ENCODE results near the gene MAST4.

The MAST4 gene

DNA sequence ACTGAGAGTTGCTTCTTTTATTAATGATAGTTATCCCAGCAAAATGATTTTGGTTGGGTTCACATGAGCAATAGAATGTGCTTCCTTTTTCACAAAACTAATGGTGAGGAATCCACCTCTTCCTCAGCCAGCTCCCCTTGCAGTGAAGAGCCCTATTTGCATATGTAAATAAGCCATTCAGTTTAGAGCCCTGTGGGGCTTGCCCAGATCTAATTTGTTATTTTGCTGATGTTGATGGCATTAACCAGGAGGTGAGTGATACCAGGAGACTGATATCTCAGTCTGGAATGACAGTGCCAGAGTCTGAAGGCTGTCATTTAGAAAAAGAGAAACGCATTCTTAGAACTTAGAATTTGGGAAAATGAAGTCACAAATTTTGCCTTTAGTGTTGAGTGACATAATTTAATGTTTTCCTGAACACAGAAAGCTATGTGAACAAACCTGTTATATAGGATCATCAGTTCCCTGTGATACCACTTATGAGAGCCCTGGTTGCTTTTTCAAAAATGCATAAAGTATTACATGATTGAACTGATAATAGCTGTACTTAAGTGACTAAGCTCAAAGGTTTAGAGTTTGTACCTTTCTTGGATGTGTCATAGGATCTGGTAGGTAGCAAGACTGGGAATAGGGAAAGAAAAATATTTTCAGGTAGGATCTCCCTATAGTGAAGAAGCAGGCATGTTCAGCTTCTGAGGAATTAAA is 271.6 kb downstream of the MAST4 start:
- ATAC-seq (no peak), DNase-seq (no peak)
- H3K27me3 Mint-ChIP-seq = peaks cover 18% of the 10 kb centered on the region
- no peaks in the 10 kb centered on the region for H3K36me3 Mint-ChIP-seq (ENCODE audit: low read depth)
- H3K9me3 Mint-ChIP-seq = no peaks in the 10 kb centered on the region
- no peaks in the 10 kb centered on the region for H3K4me1 Mint-ChIP-seq
- H3K27ac Mint-ChIP-seq = no peak overlapping the region
- no peak overlapping the region for H3K4me3 Mint-ChIP-seq

DNA sequence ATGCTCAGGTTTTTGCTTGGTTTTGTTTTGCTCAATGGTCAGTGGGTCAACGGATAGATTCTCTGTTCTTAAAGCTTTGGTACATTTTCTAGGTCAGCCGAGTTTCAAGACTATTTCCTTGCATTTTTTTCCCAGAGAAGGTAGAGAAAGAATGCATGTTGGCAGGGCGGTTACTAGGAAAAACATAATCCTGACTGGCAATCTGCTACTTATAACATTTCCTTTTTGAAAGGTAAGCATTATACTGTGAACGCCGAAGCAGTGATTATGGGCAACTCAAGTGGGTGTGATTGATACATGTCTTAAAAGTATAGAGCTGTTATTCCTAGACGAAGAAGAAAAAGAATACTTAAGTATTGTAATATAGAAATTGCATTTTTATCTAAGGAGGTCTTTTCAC is 273.2 kb downstream of the MAST4 start:
- H3K36me3 Mint-ChIP-seq (ENCODE audit: low read depth) = no peaks in the 10 kb centered on the region
- H3K27me3 Mint-ChIP-seq = peaks cover 8% of the 10 kb centered on the region
- no peaks in the 10 kb centered on the region for H3K9me3 Mint-ChIP-seq
- DNase-seq (no peak), ATAC-seq (no peak)
- H3K4me3 Mint-ChIP-seq = no peak overlapping the region
- no peaks in the 10 kb centered on the region for H3K4me1 Mint-ChIP-seq
- H3K27ac Mint-ChIP-seq = no peak overlapping the region

DNA sequence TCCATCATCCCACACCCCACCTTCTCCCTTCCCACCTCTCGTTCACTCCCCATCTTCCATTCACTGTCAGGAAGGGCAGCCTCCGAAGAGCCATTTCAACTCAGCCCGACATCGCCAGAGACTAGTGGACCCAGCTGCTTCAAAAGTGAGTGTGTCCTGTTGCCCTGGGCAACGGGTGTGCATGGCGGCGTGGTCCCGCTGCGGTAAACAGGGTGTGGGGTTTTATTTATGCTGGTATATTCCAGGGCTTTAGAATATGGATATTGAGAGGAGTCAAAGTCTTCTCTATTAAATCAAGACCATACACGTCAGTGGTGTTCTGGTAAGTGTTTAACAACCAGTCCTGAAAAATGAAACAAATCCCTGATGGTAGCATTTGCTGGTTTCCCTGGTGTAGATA is 274.5 kb downstream of the MAST4 start:
- ATAC-seq (no peak), DNase-seq (no peak)
- H3K36me3 Mint-ChIP-seq (ENCODE audit: low read depth) = no peaks in the 10 kb centered on the region
- no peaks in the 10 kb centered on the region for H3K9me3 Mint-ChIP-seq
- no peaks in the 10 kb centered on the region for H3K4me1 Mint-ChIP-seq
- H3K27me3 Mint-ChIP-seq = peaks cover 3% of the 10 kb centered on the region
- H3K27ac Mint-ChIP-seq = no peak overlapping the region
- H3K4me3 Mint-ChIP-seq = no peak overlapping the region

DNA sequence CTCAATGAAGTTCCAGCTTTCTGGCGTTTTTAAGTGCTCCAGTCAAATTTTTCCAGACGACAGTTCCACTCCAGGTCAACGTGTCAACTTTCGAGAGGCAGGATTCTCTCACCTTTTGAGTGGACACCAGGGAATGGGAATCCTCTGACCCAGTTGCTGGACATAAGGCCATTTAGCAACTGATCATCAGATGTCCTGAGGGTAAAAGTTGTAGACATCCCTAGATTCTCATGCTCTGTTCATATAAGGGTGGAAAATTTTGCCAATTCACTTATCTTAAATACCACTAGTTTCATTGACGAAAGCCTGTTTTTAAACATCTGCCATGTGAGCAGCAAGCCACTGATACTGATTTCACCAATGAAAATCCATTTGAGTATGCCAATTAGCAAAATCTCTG is 275.5 kb downstream of the MAST4 start:
- no peaks in the 10 kb centered on the region for H3K4me1 Mint-ChIP-seq
- no peaks in the 10 kb centered on the region for H3K9me3 Mint-ChIP-seq
- H3K27me3 Mint-ChIP-seq = peaks cover 3% of the 10 kb centered on the region
- no peaks in the 10 kb centered on the region for H3K36me3 Mint-ChIP-seq (ENCODE audit: low read depth)
- H3K4me3 Mint-ChIP-seq = no peak overlapping the region
- no peak overlapping the region for H3K27ac Mint-ChIP-seq
- ATAC-seq (no peak), DNase-seq (no peak)

DNA sequence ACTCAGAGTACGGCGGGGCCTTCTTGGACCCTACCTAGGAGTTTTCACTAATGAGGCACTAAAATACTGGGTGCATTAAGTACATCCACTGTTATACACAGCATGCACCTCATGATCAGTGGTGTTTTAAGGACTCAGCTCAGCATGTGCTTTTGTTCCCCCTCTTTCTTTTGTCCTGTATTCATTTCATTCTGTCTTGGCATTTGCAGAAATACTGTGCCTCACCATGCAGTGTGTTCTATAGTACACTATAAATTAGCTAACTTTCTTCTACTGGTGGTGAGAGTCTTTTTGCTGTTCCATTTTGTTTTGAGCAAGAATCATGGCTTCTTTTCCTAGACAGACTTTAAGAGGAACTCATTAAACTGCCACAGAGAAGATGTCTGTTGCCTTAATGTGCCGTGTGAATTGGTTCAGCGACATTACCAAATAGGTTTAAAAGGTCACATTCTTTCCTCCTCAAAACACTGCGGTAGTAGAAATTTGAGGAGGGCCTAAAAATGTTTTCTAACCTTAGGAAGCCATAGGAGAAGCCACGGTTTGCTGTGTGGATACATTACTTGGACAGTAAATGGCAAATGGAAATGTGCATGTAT is 276.6 kb downstream of the MAST4 start:
- H3K4me3 Mint-ChIP-seq = no peak overlapping the region
- ATAC-seq (no peak), DNase-seq (no peak)
- peaks cover 3% of the 10 kb centered on the region for H3K27me3 Mint-ChIP-seq
- no peak overlapping the region for H3K27ac Mint-ChIP-seq
- no peaks in the 10 kb centered on the region for H3K9me3 Mint-ChIP-seq
- H3K36me3 Mint-ChIP-seq (ENCODE audit: low read depth) = no peaks in the 10 kb centered on the region
- peaks cover 2% of the 10 kb centered on the region for H3K4me1 Mint-ChIP-seq

DNA sequence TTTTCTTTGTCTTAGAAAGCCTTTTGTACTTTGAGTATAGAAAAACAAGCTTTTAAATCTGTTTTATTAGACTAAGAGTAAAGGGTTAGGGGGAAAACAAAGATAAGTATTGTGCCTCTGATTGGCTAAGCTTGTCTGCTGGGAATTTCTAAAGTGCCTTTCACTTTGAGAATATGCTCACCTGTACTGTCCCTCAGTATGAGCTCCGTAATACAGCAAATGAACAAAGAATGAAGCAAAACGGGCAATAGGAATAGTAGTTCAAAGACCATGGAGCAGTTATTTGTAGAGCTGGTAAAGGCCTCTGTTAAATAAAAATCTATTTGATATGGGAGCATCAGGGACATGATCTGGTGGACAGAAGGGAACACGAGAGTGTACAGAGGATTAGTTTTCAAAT is 277.8 kb downstream of the MAST4 start:
- DNase-seq (no peak), ATAC-seq (no peak)
- Mint-ChIP-seq H3K9me3 (no peaks in the 10 kb centered on the region), H3K36me3 (ENCODE audit: low read depth) (no peaks in the 10 kb centered on the region), H3K27ac (no peak overlapping the region), H3K4me1 (peaks cover 2% of the 10 kb centered on the region), H3K27me3 (peaks cover 3% of the 10 kb centered on the region), H3K4me3 (no peak overlapping the region)

DNA sequence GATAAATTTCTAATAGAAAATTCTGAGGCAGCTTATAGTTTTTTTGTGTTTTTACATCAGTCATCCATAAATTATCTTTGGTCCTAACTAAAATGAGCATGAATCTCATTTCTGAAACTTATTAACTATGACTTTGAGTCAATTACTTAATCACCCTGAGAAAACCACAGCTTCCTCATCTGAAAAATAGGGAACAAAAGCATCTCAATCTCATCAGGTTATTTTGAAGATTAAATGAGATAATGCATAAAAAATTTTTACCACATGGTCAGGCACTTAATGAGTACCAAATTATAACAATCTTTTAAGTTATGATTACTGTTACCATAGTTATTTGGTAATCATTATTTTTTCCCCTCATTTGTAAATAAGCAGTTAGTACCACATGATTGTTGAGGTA is 279.1 kb downstream of the MAST4 start:
- Mint-ChIP-seq H3K4me3 (no peak overlapping the region), H3K27ac (no peak overlapping the region), H3K9me3 (no peaks in the 10 kb centered on the region), H3K27me3 (peaks cover 3% of the 10 kb centered on the region), H3K4me1 (peaks cover 2% of the 10 kb centered on the region), H3K36me3 (ENCODE audit: low read depth) (no peaks in the 10 kb centered on the region)
- DNase-seq (no peak), ATAC-seq (no peak)

DNA sequence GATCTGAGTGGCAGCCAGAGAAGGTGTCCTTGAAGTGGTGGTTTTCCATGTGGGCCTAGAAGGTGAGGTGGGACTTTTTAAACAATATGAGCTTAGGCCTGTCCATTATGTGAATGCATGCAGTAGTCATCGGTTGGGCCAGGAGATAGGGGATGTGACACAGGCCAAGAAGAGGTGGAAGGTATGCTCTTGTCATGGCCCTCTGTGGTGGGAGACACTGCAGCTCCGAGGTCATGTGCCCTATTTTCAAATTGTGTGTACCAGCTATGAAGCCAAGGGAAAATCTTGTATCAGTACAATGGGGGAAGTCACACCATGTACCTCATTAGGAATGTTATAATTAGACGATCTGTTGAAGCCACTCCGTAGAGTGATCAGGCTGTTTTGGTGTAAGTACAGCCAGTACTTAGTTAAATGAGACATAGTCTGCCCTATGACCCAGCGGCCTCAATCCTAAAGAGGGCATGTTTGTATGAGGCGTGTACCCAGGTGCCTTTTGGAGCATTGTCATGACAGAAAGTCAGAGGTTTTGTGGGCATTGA is 280.1 kb downstream of the MAST4 start:
- Mint-ChIP-seq H3K4me1 (peaks cover 2% of the 10 kb centered on the region), H3K36me3 (ENCODE audit: low read depth) (no peaks in the 10 kb centered on the region), H3K9me3 (no peaks in the 10 kb centered on the region), H3K4me3 (no peak overlapping the region), H3K27ac (no peak overlapping the region), H3K27me3 (no peaks in the 10 kb centered on the region)
- ATAC-seq (no peak), DNase-seq (no peak)

DNA sequence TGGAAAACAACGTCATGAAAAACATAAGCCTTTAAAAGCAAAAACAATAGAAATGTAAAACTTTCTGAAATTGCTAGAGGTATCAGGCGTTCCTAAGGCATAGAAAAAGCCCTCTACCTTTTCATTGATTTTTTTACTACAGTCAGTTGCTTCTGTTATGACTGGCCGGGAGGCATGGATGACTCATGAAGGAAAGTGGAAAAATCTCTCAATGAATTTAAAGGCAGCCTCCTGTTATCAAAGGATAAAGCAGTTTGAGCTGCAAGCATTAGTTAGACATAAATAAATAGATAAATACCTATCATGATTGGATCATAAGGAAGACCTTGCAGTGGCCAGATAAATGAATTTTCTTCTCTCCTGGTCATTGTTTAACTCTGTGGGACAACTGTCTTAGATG is 281.6 kb downstream of the MAST4 start:
- ATAC-seq = no peak

DNA sequence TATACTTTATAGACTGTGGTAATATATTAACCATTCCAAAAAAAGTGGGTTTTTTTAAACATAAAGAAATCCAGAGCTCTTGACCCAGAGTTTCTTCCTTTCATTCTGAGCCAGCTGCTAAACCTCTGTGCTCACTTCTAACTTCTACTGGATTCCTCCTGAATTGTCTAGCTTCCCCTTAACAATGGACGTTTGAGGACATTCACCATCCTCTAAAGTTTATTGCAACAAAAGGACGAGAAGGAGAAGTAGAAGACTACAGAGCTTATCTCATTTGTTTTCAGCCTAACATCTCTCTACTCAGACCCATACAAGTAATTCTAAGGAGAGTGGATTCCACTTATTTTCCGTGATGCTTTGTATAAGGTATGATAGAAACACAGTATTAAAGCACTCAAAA is 284.2 kb downstream of the MAST4 start:
- peaks cover 4% of the 10 kb centered on the region for H3K4me1 Mint-ChIP-seq
- DNase-seq (no peak), ATAC-seq (no peak)
- H3K27ac Mint-ChIP-seq = no peak overlapping the region
- H3K36me3 Mint-ChIP-seq (ENCODE audit: low read depth) = no peaks in the 10 kb centered on the region
- H3K9me3 Mint-ChIP-seq = no peaks in the 10 kb centered on the region
- no peak overlapping the region for H3K4me3 Mint-ChIP-seq
- peaks cover 7% of the 10 kb centered on the region for H3K27me3 Mint-ChIP-seq

More for the DNA sequence above, 281.6 kb downstream of the MAST4 start:
- Mint-ChIP-seq H3K9me3 (no peaks in the 10 kb centered on the region), H3K27ac (no peak overlapping the region), H3K4me3 (no peak overlapping the region), H3K27me3 (no peaks in the 10 kb centered on the region), H3K4me1 (peaks cover 4% of the 10 kb centered on the region), H3K36me3 (ENCODE audit: low read depth) (no peaks in the 10 kb centered on the region)
- DNase-seq = no peak

DNA sequence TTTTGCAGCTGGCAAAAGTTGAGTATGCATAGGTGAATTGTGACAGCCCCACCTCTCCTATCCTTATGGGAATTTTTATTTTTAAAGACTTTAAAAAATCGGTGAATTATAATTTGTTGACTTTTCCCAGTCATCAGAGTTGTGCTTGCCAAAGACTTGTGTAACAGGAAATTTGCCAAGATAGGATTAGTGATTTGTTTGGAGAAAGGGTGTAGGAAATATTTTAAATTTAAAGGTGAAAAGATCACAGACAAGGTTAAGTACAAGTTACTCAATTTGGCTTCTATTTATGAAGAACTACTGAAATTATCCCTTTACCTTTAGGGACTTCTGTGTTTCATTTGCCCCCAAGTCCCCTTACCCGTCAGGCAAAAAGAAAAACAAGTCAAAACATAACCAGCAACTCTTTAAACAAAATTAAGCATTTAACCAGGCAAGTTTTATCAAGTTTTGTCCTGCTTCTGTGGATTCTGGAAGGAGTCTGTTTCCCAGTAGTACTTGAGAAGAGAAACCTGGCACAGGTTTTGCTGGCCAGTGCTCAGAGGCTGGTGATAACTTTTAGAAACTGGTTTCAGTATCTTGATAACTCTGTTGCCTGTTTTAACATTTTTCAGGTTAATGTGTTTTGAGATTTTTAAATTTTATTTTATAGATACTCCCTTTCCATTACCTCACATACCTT is 285.4 kb downstream of the MAST4 start:
- Mint-ChIP-seq H3K27ac (no peak overlapping the region), H3K4me1 (peaks cover 4% of the 10 kb centered on the region), H3K9me3 (no peaks in the 10 kb centered on the region), H3K27me3 (peaks cover 7% of the 10 kb centered on the region), H3K36me3 (ENCODE audit: low read depth) (no peaks in the 10 kb centered on the region), H3K4me3 (no peak overlapping the region)
- ATAC-seq (no peak), DNase-seq (no peak)

DNA sequence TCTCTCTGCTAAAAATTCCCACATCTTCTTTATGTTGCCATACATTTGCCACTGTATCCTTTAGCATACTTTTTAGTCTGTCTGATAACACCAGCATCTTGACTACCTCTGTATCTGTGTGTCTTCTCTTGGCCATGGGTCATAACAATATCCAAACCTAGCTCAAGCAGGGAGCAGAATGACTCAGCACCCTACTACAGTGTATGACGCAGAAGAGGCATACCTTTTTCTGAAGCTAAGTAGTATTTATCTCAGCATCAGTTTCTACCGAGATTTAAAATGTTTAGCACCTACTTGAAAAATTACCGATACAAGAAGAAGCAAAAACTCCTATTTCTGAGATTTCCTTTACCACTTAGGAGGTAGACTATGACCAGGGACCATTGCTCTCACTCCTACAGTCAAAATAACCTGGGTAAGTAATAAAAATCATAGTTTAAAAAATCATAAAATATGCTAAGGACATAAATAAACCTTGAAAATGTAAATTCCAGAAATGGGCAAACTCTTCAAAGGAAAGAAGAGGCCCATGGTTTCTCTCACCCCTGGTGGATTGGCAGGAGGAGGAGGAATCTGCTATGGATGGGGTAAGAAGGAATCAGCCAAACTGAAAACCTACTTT is 286.5 kb downstream of the MAST4 start:
- no peak for DNase-seq
- no peak overlapping the region for H3K27ac Mint-ChIP-seq
- H3K36me3 Mint-ChIP-seq (ENCODE audit: low read depth) = no peaks in the 10 kb centered on the region

DNA sequence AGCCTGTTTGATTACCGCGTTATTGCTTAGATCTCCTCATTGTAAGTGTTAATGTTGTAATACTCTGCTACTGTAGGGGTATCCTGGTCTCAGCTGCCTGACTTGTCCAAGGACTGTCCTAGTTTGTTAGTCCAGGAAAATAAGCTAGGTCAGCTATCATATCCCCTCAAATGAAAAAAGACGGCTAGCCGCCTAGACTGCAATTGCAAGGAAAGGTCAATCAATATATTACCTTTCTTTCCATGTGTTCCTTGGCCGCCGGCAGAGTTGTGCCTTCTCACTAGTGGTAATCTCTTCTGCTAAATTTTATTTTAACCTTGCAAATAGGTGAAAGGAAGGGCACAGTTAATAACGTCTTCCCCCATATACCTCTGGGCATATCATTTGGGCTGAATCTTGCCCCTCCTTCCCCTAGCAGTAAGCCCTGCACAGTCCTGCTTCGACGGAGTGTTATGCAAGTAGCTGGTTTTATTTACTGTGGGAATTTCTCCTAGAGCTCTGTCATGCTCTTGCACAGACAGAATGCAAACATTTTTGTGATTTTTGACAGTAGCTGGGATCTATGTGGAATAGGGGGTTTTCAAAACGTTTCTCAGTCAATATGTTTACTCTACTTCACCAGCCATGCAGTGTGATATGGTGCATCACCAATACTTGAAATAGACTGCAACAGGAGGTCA is 288.5 kb downstream of the MAST4 start:
- ATAC-seq (no peak), DNase-seq (no peak)
- Mint-ChIP-seq H3K9me3 (no peaks in the 10 kb centered on the region), H3K4me1 (peaks cover 1% of the 10 kb centered on the region), H3K27ac (no peak overlapping the region), H3K36me3 (ENCODE audit: low read depth) (no peaks in the 10 kb centered on the region), H3K27me3 (peaks cover 11% of the 10 kb centered on the region), H3K4me3 (no peak overlapping the region)

More for the DNA sequence above, 286.5 kb downstream of the MAST4 start:
- no peaks in the 10 kb centered on the region for H3K9me3 Mint-ChIP-seq
- H3K4me3 Mint-ChIP-seq = no peak overlapping the region
- peaks cover 11% of the 10 kb centered on the region for H3K27me3 Mint-ChIP-seq
- peaks cover 3% of the 10 kb centered on the region for H3K4me1 Mint-ChIP-seq
- ATAC-seq = peak; percentile 81

DNA sequence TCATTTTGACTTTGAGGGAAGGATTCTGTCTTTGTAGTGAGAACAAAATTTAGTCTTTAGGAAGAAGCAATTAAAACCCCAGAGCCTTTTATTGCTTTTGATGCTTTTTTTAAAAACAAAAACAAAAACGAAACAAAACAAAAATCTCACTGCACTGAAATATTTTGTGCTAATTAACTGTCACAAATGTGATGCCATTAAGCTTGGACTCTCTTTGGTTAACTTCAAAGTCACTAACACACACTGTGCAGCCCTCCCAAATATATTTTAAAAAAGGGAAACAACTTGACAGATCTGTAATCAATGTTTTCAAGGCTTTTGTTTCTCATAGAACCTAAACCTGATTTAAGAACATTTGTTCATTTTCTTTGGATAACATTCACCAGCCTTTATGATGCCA is 290.7 kb downstream of the MAST4 start:
- Mint-ChIP-seq H3K36me3 (ENCODE audit: low read depth) (no peaks in the 10 kb centered on the region), H3K4me3 (no peak overlapping the region), H3K4me1 (peaks cover 1% of the 10 kb centered on the region), H3K27ac (no peak overlapping the region), H3K27me3 (peaks cover 15% of the 10 kb centered on the region), H3K9me3 (no peaks in the 10 kb centered on the region)
- no peak for DNase-seq
- no peak for ATAC-seq
